GM19397 (cell line): ENCODE data around the gene TMEM117.

Source experiments
- ATAC-seq: cut with Tn5 transposase; IDR thresholded peaks from one replicate; pipeline ENCODE4 v1.9.1; 2021; ENCODE audit warnings: mild to moderate bottlenecking, moderate library complexity; ENCODE audit not compliant: unreplicated experiment

The TMEM117 gene

GRCh38 chr12:44260581-44260980 is 424.7 kb downstream of the TMEM117 start:
- no peak for ATAC-seq

DNA sequence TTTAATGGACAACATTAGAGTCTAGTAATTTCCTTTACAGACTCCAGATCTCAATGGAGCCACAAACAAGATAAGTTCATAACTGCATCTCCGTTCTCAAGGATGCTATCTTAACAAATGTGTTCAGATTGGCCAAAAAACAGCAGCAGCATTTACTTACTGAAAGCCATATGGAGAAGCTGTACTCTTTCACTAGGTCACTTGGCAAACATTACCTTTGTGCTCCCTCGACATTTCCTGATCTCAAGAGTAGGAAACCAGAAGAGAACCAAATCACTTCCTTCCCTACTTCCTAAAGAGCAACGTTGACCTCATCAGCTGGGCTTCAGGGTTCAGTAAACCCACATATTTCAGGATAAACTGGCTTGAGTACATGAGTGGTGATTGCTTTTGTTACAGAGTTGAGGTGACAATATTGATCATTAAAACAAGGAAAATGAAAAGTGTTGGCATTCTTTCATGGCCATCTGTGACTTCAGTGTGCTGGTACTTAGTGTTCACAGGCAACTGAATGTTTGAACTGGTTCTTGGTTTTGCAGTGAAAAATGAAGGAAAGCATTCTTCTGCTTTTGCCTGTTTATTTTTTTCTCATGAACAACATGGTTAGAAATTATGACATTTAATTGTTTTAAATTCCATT is 449.6 kb downstream of the TMEM117 start:
- ATAC-seq = no peak

GRCh38 chr12:44286336-44286735 is 450.5 kb downstream of the TMEM117 start:
- no peak for ATAC-seq

- no peak for ATAC-seq
Measured at GRCh38 chr12:44286821-44287505, 451.1 kb downstream of the TMEM117 start.

DNA sequence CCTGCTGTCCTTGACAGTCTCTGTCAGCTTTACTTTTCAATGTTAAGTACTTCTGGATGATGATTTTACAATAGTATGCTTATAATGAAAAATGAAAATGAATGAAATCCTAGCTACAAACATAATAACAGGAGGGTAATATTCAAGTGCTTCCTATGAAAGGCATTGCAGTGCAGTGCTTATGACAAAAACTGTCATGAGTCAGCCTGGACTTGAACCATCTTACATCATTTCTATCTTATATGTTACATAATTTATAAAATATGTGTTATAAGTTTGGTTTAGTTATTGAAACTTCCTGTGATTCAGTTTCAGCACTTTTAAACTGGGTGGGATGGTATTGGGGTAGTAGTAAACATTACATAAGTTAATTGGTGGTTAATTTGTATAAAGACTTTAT is 451.7 kb downstream of the TMEM117 start:
- no peak for ATAC-seq

DNA sequence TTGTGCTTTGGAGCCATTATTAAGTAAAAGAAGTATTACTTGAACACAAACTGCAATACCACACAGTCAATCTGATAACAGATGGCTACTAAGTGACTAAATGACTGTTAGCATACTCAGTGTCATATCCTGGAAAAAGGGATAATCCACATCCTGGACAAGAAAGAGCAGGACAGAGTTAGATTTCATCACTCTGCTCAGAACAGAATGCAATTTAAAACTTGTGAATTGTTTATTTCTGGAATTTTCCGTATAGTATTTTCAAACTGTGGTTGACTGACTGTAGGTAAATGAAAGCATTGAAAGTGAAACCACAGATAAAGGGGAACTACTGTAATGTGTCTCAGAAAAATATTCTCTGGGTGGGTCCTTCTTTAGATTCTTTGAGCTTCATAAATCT is 458.8 kb downstream of the TMEM117 start:
- ATAC-seq = peak; percentile 87

DNA sequence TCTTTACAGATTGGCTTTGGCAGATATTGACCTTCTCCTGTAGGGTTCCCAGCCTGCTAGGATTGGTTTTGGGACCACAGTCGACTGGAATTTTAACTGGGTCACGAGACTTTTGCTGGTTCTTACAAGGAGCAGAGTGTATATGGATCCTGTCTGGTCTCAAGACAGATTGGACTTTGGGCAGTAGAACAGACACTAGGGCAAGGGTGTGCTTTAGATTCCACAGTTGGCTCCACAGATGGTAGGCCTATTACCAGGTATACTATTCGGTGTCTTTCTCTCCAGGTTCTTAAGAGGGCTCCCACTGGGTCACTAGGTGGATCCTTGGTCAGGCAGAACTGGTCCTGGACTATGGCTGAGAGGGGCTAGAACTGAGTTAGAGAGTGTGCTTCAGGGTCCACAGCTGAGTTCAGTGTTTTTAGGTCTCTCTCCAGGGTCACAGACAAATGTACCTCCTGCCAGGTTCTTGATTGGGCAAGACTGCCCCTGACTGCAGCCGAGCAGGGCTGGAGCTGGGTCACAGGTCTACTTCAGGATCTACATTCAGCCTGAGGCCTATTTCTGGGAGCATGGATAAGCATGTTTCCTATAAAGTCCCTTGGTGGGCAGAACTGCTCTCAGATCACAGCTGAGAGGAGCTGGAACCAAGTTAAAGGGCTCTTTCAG is 460.2 kb downstream of the TMEM117 start:
- no peak for ATAC-seq

DNA sequence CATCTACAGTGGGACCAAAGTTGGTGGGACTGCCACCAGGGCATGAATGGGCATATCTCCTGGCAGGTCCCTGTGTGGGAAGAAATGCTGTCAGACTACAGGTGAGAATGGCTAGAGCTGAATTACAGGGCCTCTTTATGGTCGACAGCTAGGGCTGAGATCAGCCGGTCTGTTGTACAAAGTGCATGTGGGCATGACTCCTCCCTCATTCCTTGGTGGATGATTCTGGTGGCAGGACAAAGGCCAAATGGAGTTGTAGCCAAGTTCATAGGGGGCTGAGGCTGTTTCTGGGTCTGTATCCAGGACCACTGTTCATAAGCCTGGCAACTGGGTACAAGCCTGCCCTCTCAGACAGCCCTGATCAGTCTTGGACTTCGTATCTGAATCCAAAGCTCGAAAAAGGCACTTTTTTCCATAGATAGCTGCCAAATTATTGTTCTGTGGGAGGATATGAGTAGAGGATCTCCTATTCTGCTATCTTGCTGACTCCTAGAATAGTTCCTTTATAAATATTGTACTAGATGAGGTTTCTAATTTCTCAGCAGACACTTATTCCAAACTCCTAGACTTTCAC is 460.8 kb downstream of the TMEM117 start:
- ATAC-seq = no peak

DNA sequence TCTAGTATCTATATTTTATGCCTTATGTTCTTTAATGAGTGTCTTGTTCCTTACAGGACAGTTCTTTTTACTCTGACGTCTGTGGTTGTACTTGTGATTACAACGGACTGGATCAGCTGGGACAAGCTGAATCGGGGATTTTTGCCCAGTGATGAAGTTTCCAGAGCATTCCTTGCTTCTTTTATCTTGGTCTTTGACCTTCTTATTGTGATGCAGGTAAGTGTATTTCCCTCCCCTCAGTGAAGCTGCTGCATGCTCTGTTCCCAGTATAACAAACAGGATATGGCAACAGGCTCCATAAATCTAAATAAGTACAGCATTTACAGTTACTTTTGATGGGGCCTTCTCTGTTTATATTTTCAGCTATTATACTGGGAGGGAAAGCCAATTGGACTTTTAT is 463.6 kb downstream of the TMEM117 start:
- ATAC-seq = no peak

- ATAC-seq = no peak
Measured at GRCh38 chr12:44307506-44308168, 471.8 kb downstream of the TMEM117 start.

DNA sequence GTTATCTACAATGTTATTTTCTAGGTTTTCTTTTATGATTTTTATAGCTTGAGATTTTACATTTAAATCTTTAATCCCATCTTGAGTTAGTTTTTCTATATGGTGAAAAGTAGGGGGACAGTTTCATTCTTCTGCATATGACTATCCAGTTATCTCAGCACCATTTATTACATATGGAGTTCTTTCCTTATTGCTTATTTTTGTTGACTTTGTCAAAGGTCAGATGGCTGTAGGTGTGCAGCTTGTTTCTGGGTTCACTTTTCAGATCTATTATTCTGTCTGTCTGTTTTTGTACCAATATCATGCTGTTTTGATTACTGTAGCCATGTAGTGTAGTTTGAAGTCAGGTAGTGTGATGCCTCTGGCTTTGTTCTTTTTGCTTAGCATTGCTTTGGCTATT is 477.3 kb downstream of the TMEM117 start:
- ATAC-seq = no peak

DNA sequence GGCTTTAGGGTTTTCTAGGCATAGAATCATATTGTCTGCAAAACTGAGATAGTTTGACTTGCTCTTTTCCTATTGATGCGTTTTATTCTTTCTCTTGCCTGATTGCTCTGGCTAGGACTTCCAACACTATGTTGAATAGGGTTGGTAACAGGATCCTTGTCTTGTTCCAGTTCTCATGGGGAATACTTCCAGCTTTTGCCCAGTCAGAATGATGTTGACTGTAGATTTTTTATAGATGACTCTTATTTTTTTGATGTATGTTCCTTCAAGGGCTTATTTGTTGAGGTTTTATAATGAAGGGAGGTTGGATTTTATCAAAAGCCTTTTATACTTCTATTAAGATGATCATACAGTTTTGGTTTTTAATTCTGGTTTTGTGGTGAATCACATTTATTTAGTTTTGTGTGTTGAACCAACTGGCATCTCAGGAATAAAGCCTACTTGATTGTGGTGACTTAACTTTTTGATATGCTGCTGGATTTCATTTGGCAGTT is 478.2 kb downstream of the TMEM117 start:
- no peak for ATAC-seq

DNA sequence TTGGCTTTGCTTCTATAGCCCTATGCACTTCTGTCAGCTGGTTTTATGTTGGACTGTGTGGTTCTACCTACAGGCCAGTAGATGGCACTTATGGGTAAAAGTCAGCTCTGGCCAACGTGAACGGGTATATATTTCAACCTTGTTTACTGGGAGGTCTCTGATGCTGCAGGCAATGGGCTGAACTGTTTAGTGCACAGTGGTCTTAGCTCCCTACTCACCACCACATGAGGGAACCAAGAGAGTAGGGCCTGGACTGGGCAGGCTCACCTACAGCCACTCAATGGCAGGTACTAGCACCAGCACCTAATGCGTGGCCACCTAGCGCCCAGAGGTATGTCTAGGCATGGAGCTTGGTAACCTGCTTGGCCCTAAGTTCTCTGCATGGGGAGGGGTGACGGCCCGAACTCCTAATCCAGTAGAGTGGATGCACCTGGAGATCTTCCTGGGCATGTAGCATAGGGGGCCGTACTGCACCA is 481.8 kb downstream of the TMEM117 start:
- peak; percentile 78 for ATAC-seq

DNA sequence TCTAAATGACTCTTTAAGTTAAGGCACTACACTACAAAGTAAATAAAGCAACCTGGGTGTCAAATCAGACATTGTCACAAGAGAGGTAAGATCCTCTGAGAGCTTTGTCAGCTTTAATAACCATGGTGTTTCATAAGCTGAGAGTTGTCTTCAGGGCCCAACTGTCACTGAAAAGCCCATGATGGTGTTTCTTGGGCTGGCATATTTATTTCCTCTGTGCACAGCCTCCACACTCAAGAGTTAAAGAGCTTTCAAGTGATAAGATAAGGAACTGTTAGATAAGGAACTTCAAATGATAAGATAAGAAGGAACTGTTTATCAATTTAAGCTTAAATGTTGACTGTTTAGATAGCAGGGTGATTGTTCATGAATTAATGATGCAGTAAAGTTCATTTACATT is 495.4 kb downstream of the TMEM117 start:
- no peak for ATAC-seq

GRCh38 chr12:44334347-44334746 is 498.5 kb downstream of the TMEM117 start:
- no peak for ATAC-seq

- no peak for ATAC-seq
Measured at GRCh38 chr12:44335030-44335429, 499.1 kb downstream of the TMEM117 start.

DNA sequence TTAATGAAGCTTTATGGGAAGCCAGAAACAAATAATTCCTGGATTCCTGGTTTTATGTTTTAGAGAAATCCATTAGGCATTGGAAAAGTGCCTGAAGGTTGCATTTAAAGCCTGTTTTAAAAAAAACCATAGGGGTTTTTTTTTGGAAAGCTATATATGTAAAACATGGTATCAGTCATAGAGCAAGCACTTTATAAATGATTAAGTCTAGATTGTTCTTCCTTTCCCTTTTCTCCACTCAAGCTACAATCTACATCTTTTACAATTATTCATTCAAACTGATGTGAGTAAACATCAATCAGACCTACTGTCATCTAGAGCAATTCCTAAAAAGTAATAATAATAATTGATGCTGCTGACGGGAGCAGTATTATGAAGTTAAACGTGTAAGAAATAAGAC is 500.7 kb downstream of the TMEM117 start:
- no peak for ATAC-seq

DNA sequence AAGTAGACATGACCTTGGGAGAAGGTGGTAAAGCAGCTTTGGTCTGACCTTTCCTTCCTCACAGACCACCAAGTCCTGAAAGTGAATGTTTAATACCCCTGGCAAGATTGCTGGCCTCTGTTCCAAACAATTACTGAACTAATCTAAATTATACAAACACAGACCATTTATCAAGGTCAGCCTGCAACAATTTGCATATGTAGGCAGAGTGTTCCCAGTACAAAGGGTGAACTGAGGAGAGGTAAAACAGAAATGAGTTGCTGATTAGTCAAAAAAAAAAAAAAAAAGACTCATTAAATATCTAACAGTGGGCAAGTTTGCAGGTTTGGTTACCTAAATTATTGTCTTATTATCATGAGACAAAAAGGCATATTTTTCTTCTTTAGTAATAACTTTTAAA is 506.5 kb downstream of the TMEM117 start:
- ATAC-seq = no peak

DNA sequence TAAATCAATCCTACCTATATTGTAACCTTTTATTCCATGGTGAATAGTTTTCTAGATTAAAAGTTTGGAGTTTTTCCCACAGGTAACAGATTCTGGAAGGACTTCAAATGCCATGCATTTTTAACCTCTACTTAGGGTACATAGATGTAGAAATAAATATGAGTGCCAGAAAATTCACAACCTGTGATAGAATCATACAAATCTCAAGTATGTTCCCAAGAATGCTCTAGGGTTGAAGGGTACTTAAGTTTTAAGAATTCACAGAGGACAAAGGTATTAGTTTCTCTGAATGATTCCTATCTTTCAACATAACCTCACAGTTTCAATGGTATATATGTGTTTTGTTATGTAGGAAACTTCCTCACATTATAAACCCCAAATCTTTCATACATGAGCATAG is 511.3 kb downstream of the TMEM117 start:
- no peak for ATAC-seq

GRCh38 chr12:44357494-44357893 is 521.6 kb downstream of the TMEM117 start:
- no peak for ATAC-seq

DNA sequence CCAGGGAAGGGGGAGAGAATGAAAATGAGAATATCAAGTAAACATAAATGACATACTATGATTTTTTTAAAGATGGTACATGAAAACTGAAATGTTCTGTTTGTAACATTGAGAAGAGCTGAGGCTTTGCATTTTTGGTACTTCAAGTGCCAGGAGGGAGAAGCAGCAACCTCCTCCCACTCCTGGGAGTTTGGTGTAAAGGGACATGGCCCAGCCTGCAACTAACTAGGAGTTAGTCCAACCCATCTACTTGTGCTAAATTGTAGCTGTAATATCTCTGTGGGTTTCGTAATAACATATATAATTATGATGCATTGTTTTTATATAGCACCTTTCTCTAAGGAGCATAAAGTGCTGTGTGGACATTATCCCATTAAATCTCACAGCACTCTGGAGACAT is 522.8 kb downstream of the TMEM117 start:
- ATAC-seq = no peak
